Neural progenitor cell (in vitro differentiated cells): ENCODE measurements around the gene RNF144A. TPM values are rescaled to one million over a fixed set of nuclear protein-coding genes. Genes with fewer than 3 reads are reported as not detected.

Experiments
- DNase-seq: peaks from one replicate; pipeline ENCODE4 v3.0.0-alpha.2; 2016; ENCODE audit warnings: low spot score
- H2AFZ ChIP-seq: fragments of 200-600 bp; sonication (generic); replicated peaks from 2 replicates; pipeline ENCODE4 v1.6.1; 2016; ENCODE audit warnings: antibody characterized with exemption
- H3F3A ChIP-seq: fragments of 200-600 bp; sonication (generic); 2 replicates; pipeline ENCODE4 v1.6.1; 2016; ENCODE audit warnings: antibody characterized with exemption, low read depth
- H3K27ac ChIP-seq: fragments of 200-600 bp; sonication (generic); 2 replicates; pipeline ENCODE4 v1.5.1; 2016; ENCODE audit warnings: mild to moderate bottlenecking
- H3K27me3 ChIP-seq: fragments of 200-600 bp; sonication (generic); 2 replicates; pipeline ENCODE4 v1.6.1; 2016; ENCODE audit warnings: mild to moderate bottlenecking, moderate library complexity
- H3K36me3 ChIP-seq: fragments of 200-600 bp; sonication (generic); 2 replicates; pipeline ENCODE4 v1.5.1; 2016
- H3K4me1 ChIP-seq: fragments of 200-600 bp; sonication (generic); 2 replicates; pipeline ENCODE4 v1.6.1; 2016; ENCODE audit warnings: mixed run types
- H3K4me2 ChIP-seq: fragments of 200-600 bp; sonication (generic); 2 replicates; pipeline ENCODE4 v1.6.1; 2016
- H3K4me3 ChIP-seq: fragments of 200-600 bp; sonication (generic); 2 replicates; pipeline ENCODE4 v1.5.1; 2016
- H3K79me2 ChIP-seq: fragments of 200-600 bp; sonication (generic); 2 replicates; pipeline ENCODE4 v1.6.1; 2016; ENCODE audit warnings: low read depth
- H3K9ac ChIP-seq: fragments of 200-600 bp; sonication (generic); 2 replicates; pipeline ENCODE4 v1.6.1; 2016
- H3K9me3 ChIP-seq: fragments of 200-600 bp; sonication (generic); 2 replicates; pipeline ENCODE4 v1.5.1; 2016; ENCODE audit warnings: low read depth
- H4K20me1 ChIP-seq: fragments of 200-600 bp; sonication (generic); 2 replicates; pipeline ENCODE4 v1.6.1; 2016; ENCODE audit warnings: low read depth
- H3K27ac Mint-ChIP-seq: 3 replicates; pipeline ENCODE4 v1.8.0; 2021; ENCODE audit warnings: mixed read lengths
- H3K27me3 Mint-ChIP-seq: 2 replicates; pipeline ENCODE4 v1.8.0; 2022; ENCODE audit warnings: low read depth, mild to moderate bottlenecking, inconsistent platforms, moderate library complexity, mixed read lengths; ENCODE audit not compliant: insufficient read depth
- H3K36me3 Mint-ChIP-seq: 3 replicates; pipeline ENCODE4 v1.8.0; 2021; ENCODE audit warnings: mixed read lengths
- H3K4me1 Mint-ChIP-seq: 3 replicates; pipeline ENCODE4 v1.8.0; 2021; ENCODE audit warnings: mixed read lengths
- H3K4me3 Mint-ChIP-seq: 3 replicates; pipeline ENCODE4 v1.8.0; 2021; ENCODE audit warnings: mild to moderate bottlenecking, moderate library complexity, mixed read lengths
- H3K9me3 Mint-ChIP-seq: 3 replicates; pipeline ENCODE4 v1.8.0; 2020; ENCODE audit warnings: mixed read lengths
- CTCF ChIP-seq: fragments of 200-600 bp; sonication (generic); IDR thresholded peaks from 2 replicates; pipeline ENCODE4 v1.5.1; 2017; ENCODE audit warnings: antibody characterized with exemption, mild to moderate bottlenecking
- EZH2 ChIP-seq: fragments of 200-600 bp; sonication (generic); IDR thresholded peaks from 2 replicates; pipeline ENCODE4 v1.6.1; 2017; ENCODE audit warnings: antibody characterized with exemption, mild to moderate bottlenecking, moderate library complexity
- EZH2phosphoT487 ChIP-seq: fragments of 200-600 bp; sonication (generic); IDR thresholded peaks from 2 replicates; pipeline ENCODE4 v1.6.1; 2017; ENCODE audit warnings: antibody characterized with exemption
- total RNA-seq: library from RNA; depleted of rRNA; stranded (reverse); fragments of >200 nt; gene quantifications from 2 replicates; pipeline ENCODE4 v1.2.3, GENCODE V29; 2015; ENCODE audit warnings: low replicate concordance

The RNF144A gene
- total RNA-seq, 1 donor from 2014 or later = 32.0 TPM

GRCh38 chr2:7011356-7012083 is 94.3 kb downstream of the RNF144A start:
- Histone ChIP-seq H3K27ac (no peak overlapping the region), H2AFZ (no peak overlapping the region), H3K27me3 (no peaks in the 10 kb centered on the region), H3K4me2 (no peak overlapping the region), H3K36me3 (no peaks in the 10 kb centered on the region), H3K9me3 (no peaks in the 10 kb centered on the region), H3K4me1 (no peaks in the 10 kb centered on the region), H3K9ac (no peak overlapping the region), H4K20me1 (no peaks in the 10 kb centered on the region), H3F3A (no peaks in the 10 kb centered on the region), H3K4me3 (no peak overlapping the region), H3K79me2 (no peaks in the 10 kb centered on the region)
- Mint-ChIP-seq H3K4me3 (no peak overlapping the region), H3K4me1 (peaks cover 59% of the 10 kb centered on the region), H3K27ac (no peak overlapping the region), H3K27me3 (no peaks in the 10 kb centered on the region), H3K36me3 (peaks cover 26% of the 10 kb centered on the region), H3K9me3 (no peaks in the 10 kb centered on the region)
- DNase-seq = no peak
- TF ChIP-seq CTCF = no peak
- no peak for TF ChIP-seq EZH2phosphoT487
- TF ChIP-seq EZH2 = no peak

GRCh38 chr2:7012141-7012764 is 95.0 kb downstream of the RNF144A start:
- no peak overlapping the region for H2AFZ ChIP-seq
- Mint-ChIP-seq H3K4me1 (peaks cover 61% of the 10 kb centered on the region), H3K9me3 (no peaks in the 10 kb centered on the region), H3K27ac (no peak overlapping the region), H3K27me3 (no peaks in the 10 kb centered on the region), H3K4me3 (no peak overlapping the region), H3K36me3 (peaks cover 20% of the 10 kb centered on the region)
- no peak for TF ChIP-seq CTCF
- H4K20me1 ChIP-seq = no peaks in the 10 kb centered on the region
- no peak overlapping the region for H3K4me3 ChIP-seq
- no peak overlapping the region for H3K9ac ChIP-seq
- H3K4me1 ChIP-seq = no peaks in the 10 kb centered on the region
- H3K79me2 ChIP-seq = no peaks in the 10 kb centered on the region
- H3K36me3 ChIP-seq = no peaks in the 10 kb centered on the region
- no peaks in the 10 kb centered on the region for H3F3A ChIP-seq
- no peak for DNase-seq
- H3K4me2 ChIP-seq = no peak overlapping the region
- no peak overlapping the region for H3K27ac ChIP-seq
- H3K27me3 ChIP-seq = no peaks in the 10 kb centered on the region
- H3K9me3 ChIP-seq = no peaks in the 10 kb centered on the region

GRCh38 chr2:7013471-7014160 is 96.4 kb downstream of the RNF144A start:
- no peak overlapping the region for H3K9ac ChIP-seq
- no peaks in the 10 kb centered on the region for H3K27me3 ChIP-seq
- no peak overlapping the region for H3K27ac ChIP-seq
- H3K4me2 ChIP-seq = no peak overlapping the region
- Mint-ChIP-seq H3K4me3 (no peak overlapping the region), H3K4me1 (peaks cover 63% of the 10 kb centered on the region), H3K36me3 (peaks cover 16% of the 10 kb centered on the region), H3K9me3 (no peaks in the 10 kb centered on the region), H3K27ac (no peak overlapping the region), H3K27me3 (no peaks in the 10 kb centered on the region)
- TF ChIP-seq EZH2 (no peak), CTCF (no peak), EZH2phosphoT487 (no peak)
- no peak overlapping the region for H3K4me3 ChIP-seq
- no peaks in the 10 kb centered on the region for H3K9me3 ChIP-seq
- H2AFZ ChIP-seq = no peak overlapping the region
- no peaks in the 10 kb centered on the region for H3F3A ChIP-seq
- H3K79me2 ChIP-seq = no peaks in the 10 kb centered on the region
- no peaks in the 10 kb centered on the region for H3K36me3 ChIP-seq
- H3K4me1 ChIP-seq = peaks cover 11% of the 10 kb centered on the region
- no peak for DNase-seq
- H4K20me1 ChIP-seq = peaks cover 6% of the 10 kb centered on the region
